K562 (cell line): Measurements from ENCODE around the gene FXN. TPM values are rescaled to one million over a fixed set of nuclear protein-coding genes. Genes with fewer than 3 reads are reported as not detected.
A peak's percentile ranks its signal among the peaks of the same experiment; 100 is the strongest.

ENCODE experiments used
- ARID4B ChIP-seq: sonication (generic); formaldehyde crosslinking; IDR thresholded peaks from 2 replicates; pipeline ENCODE4 v1.8.0; 2022; ENCODE audit warnings: mild to moderate bottlenecking, missing genetic modification reagents
- CHD2 ChIP-seq: IDR thresholded peaks from 2 replicates; pipeline ENCODE4 v1.6.1; 2011; ENCODE audit warnings: low read depth, low read length
- CHD7 ChIP-seq: fragments of 200-600 bp; sonication (generic); IDR thresholded peaks from one replicate; pipeline ENCODE4 v1.6.1; 2012; ENCODE audit warnings: mild to moderate bottlenecking, low read depth, low read length, inconsistent platforms
- MEIS2 ChIP-seq: fragments of 450-650 bp; IDR thresholded peaks from 2 replicates; pipeline ENCODE4 v1.6.1; 2014; ENCODE audit warnings: mild to moderate bottlenecking; ENCODE audit not compliant: partially characterized antibody
- MTF1 ChIP-seq: fragments of 250-450 bp; sonication (Bioruptor Pico); IDR thresholded peaks from 2 replicates; pipeline ENCODE4 v1.9.0; 2021; ENCODE audit warnings: moderate library complexity, mild to moderate bottlenecking, inconsistent platforms, borderline replicate concordance
- PBX2 ChIP-seq, 2 experiments: IDR thresholded peaks in 1 of 2; conservative IDR thresholded peaks in 1 of 2; 2 replicates each; pipeline ENCODE4 v1.6.1; 2016; ENCODE audit warnings: low read depth in 2 of 2, mild to moderate bottlenecking in 1 of 2, missing compliant biosample characterization in 1 of 2, missing genetic modification characterization in 1 of 2, moderate library complexity in 1 of 2
- PHF21A ChIP-seq: fragments of 450-650 bp; IDR thresholded peaks from 2 replicates; pipeline ENCODE4 v1.6.1; 2017; ENCODE audit warnings: low read depth, borderline replicate concordance
- RBM17 ChIP-seq: fragments of 200-400 bp; formaldehyde crosslinking; IDR thresholded peaks from 2 replicates; pipeline ENCODE4 v1.6.1; 2017; ENCODE audit warnings: low read depth, mild to moderate bottlenecking, low read length, borderline replicate concordance
- ZNF133 ChIP-seq: fragments of 250-450 bp; sonication (Bioruptor Pico); IDR thresholded peaks from 2 replicates; pipeline ENCODE4 v1.4.0; 2020; ENCODE audit warnings: mild to moderate bottlenecking
- polyA plus RNA-seq, 8 experiments: library from polyadenylated mRNA; depleted of rRNA in 4 of 8; stranded (reverse) in 5 of 8; unstranded in 3 of 8; fragments of >200 nt; fragmentation: Nextera tagmentation in 2 of 8; fragmentation: Illumina TruSeq in 1 of 8; extraction: Ambion mirVana in 2 of 8; extraction: Trizol in 1 of 8; gene quantifications; 2 replicates each; pipeline versions ENCODE4 v1.2.1 to v1.2.3, GENCODE V29; 2011 to 2014; ENCODE audit warnings: inconsistent platforms in 1 of 8, missing spikeins in 1 of 8
- total RNA-seq, 7 experiments: library from RNA; depleted of rRNA in 6 of 7; stranded (reverse); fragments of >200 nt in 6 of 7; fragmentation: Illumina TruSeq in 2 of 7; extraction: Trizol in 2 of 7; gene quantifications; 2 replicates each; pipeline versions ENCODE4 v1.2.1 to v1.2.3, GENCODE V29; 2011 to 2021; ENCODE audit warnings: low replicate concordance in 1 of 7

Gene FXN
- total and polyA plus RNA-seq, 9 of the 15 experiments (the other 6 are each of a cell fraction or from before 2014, with no cell fraction given): 7.6 to 51.5 (median 30.3) TPM

GRCh38 chr9:69019808-69020207 is 15.7 kb upstream of the FXN start (continued):
- TF ChIP-seq MEIS2 (peak; percentile 35), CHD7 (no peak), ZNF133 (CRISPR knock-in tag) (no peak), RBM17 (no peak), CHD2 (0 out of 2 replicates have a peak, but pooled peaks have one; percentile 29), PHF21A (no peak), MTF1 (CRISPR knock-in tag) (no peak), ARID4B (no peak), PBX2 (CRISPR knock-in tag; IDR thresholded peaks at IDR 0.05; ENCODE audit: low read depth) (no peak), PBX2 (tag; conservative IDR thresholded peaks at IDR 0.05; ENCODE audit: low read depth) (peak; percentile 46; the same call in 1 of the 2 replicates)
